Stimulated activated CD4-positive, alpha-beta T cell treated with anti-CD3 and anti-CD28 coated beads, Interleukin-4, amount 100 ng/mL, for 24 hours (primary cell): ENCODE results near the gene C22orf31.

Experiments used
- DNase-seq: peaks from one replicate; pipeline ENCODE4 v3.0.0-alpha.2; 2020

Gene C22orf31

GRCh38 chr22:29023172-29023796, 38.3 kb downstream of the C22orf31 start:
- DNase-seq, result no peak

- DNase-seq, result no peak
Observed at GRCh38 chr22:29022101-29022817, 39.4 kb downstream of the C22orf31 start.

GRCh38 chr22:29018293-29019189, 43.1 kb downstream of the C22orf31 start:
- DNase-seq, result no peak

- DNase-seq, result no peak
Observed at GRCh38 chr22:29016067-29016938, 45.3 kb downstream of the C22orf31 start.

- no peak for DNase-seq
Observed at GRCh38 chr22:29014773-29015172, 46.9 kb downstream of the C22orf31 start.

GRCh38 chr22:29014293-29014692, 47.3 kb downstream of the C22orf31 start:
- DNase-seq, result no peak

- no peak for DNase-seq
Observed at GRCh38 chr22:29012952-29013351, 48.7 kb downstream of the C22orf31 start.

- no peak for DNase-seq
Observed at GRCh38 chr22:29012101-29012433, 49.6 kb downstream of the C22orf31 start.

GRCh38 chr22:29011240-29012100, 50.2 kb downstream of the C22orf31 start:
- DNase-seq, result no peak

- no peak for DNase-seq
Observed at GRCh38 chr22:29009148-29009547, 52.5 kb downstream of the C22orf31 start.
